Left cardiac atrium (tissue), 4 donors: ENCODE measurements around the gene PRSS3. TPM values are rescaled to one million over a fixed set of nuclear protein-coding genes. Genes with fewer than 3 reads are reported as not detected.
"Not testable (repeated sequence)": the region's sequence is repeated elsewhere in the genome, so short reads cannot be mapped to it uniquely, and the experiment has no call there.

Experiments
- ATAC-seq, 2 donors: fragments of 200-7000 bp; cut with Tn5 transposase; one replicate each; pipeline ENCODE4 v1.9.1; 2020; ENCODE audit warnings: mild to moderate bottlenecking in 2 of 2, moderate library complexity in 2 of 2
- DNase-seq: peaks from one replicate; pipeline ENCODE4 v3.0.0-alpha.2; 2020
- intact Hi-C, 2 donors: fragments of 100-400 bp; cut with DNase I; formaldehyde crosslinking; loops; one replicate each; pipeline versions ENCODE4 v1.14.1 to v1.15.1; 2022 to 2023
- total RNA-seq, 2 donors: library from RNA; stranded (reverse); fragmentation: NEBNext Ultra II Directional; extraction: Animal tissue kit (Norgen Biotek cat#: 25700); gene quantifications; one replicate each; pipeline ENCODE4 v1.2.1, GENCODE V29; 2021
- donor health status: DM: no; HTN: yes; CAD: no.
- donor health status: DM: no; HTN: yes; CAD: no; lungs with severe emphysema.
- donor health status: DM: yes; HTN: yes; CAD: no.
- donor health status: Dilated cardiomyopathy.

Gene PRSS3
- total RNA-seq, 2 donors from 2014 or later = not detected

DNA sequence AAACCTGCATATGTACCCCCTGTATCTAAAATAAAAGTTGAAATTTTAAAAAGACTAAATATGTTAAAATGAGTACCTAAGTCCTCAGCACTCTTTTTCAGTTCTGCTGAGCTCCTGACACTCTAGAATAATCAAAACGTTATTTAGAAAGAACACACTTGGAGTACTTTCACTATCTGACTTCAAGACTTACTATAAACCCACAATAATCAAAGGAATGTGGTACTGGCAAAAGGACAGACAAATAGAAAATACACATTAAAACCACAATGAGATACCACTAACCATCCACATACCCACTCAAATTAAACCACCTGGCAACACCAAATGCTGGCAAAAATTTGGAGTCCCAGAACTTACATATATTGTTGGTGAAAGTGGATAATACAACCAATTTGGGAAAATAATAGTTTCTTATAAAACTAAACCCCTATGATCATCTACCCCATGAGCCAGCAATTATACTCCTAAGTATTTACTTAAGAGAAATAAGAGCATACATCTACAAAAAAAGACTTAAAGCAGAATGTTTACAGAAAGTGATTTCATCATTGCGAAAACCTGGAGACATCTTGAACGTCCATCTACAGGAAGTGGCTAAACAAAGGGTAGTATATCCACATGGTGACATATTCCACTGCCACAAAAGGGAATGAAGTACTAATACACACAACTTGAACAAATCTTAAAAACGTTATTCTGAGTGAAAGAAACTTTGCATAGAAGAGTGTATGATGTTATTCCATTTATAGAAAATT, 12.8 kb upstream of the PRSS3 start:
- intact Hi-C loops = no loop called here
- no peak for ATAC-seq

GRCh38 chr9:33785914-33786313, 9.4 kb upstream of the PRSS3 start:
- intact Hi-C loops = no loop called here
- ATAC-seq (peak in 1 of 2 donors; percentile 33), DNase-seq (no peak)

More for the DNA sequence above, 12.8 kb upstream of the PRSS3 start:
- no peak for DNase-seq

DNA sequence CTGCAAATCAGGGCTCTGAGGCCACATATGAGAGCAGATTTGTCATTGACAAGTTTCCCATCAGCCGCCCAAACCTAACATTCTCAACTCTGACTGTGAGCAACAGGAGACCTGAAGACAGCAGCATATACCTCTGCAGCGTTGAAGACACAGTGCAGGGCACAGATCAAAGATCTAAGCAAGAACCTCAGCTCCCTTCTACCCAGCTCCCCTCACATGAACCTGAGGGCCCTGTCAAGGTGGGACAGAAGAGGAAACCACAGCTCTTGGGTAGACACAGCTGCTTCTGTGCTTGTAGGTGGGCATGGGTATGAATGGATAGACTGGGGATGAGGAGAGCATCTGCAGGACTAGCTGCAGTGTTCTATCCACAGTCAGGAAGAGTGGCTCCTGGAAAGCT, 8.7 kb upstream of the PRSS3 start:
- intact Hi-C loops = no loop called here
- no peak for ATAC-seq
- no peak for DNase-seq

- DNase-seq = no peak
- ATAC-seq = peak; percentile 80 to 89
- intact Hi-C loops = no loop called here
Measured at GRCh38 chr9:33787839-33788238, 7.5 kb upstream of the PRSS3 start.

GRCh38 chr9:33789429-33789828, 5.9 kb upstream of the PRSS3 start:
- ATAC-seq, DNase-seq, intact Hi-C loops: not testable (repeated sequence)

- intact Hi-C loops = no loop called here
- peak; percentile 35 for DNase-seq
- no peak for ATAC-seq
Measured at GRCh38 chr9:33791117-33791516, 4.2 kb upstream of the PRSS3 start.

- intact Hi-C loops, DNase-seq, ATAC-seq: not testable (repeated sequence)
Measured at GRCh38 chr9:33793496-33793895, 1.9 kb upstream of the PRSS3 start.

DNA sequence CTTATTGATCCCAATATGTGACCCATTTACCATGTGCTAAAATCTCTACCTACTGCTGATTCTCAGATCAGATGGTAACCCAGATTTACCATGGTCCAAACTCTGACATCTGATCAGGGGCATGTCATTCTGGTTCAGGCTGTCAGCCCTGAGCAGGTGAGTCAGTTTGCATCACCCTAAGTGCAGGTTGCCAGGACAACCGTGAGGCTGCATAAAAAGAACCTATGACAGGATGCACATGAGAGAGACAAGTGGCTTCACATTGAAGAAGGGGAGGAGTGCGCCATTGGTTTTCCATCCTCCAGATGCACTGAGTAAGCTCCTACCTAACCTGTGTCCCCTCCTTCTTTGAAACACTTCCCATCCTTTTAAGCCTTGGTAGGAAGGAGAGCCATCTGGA, 801 bp upstream of the PRSS3 start:
- ATAC-seq = no peak
- intact Hi-C loops = no loop called here
- no peak for DNase-seq

DNA sequence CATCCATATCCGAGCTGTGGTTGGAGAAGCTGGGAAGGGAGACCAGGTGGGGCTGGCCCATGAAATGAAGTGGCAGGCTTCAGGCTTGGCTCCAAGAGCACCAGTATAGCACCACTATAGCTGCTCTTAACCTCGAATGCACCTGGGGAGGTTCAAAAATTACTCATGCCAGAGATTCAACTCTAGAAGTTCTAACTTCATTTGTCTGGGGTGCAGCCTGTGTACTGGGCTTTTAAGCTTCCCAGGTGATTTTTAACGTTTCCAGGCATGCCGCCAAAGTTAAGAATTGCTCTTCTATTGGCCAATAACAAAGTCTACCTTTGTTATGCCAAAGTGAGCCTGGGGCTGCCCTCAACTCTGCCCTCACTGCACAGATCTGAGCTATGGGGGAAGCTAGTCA, 458 bp downstream of the PRSS3 start:
- no peak for ATAC-seq
- intact Hi-C loops = no loop called here

DNA sequence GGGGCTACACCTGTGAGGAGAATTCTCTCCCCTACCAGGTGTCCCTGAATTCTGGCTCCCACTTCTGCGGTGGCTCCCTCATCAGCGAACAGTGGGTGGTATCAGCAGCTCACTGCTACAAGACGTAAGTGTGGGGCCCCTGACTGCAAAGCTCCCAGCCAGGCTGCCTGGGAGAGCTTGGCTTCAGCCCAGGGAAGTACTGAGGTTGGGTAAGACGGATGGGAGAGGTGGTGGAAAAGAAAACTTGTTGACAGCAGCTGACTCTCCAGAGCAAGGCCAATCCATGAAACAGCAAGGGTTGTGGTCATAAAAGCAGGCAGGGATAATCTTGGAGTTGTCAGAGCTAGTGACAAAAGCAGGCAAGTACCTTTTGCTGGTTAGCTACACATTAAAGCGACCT, 1.3 kb downstream of the PRSS3 start:
- intact Hi-C loops = not testable (repeated sequence)

More for the DNA sequence above, 458 bp downstream of the PRSS3 start:
- no peak for DNase-seq

DNA sequence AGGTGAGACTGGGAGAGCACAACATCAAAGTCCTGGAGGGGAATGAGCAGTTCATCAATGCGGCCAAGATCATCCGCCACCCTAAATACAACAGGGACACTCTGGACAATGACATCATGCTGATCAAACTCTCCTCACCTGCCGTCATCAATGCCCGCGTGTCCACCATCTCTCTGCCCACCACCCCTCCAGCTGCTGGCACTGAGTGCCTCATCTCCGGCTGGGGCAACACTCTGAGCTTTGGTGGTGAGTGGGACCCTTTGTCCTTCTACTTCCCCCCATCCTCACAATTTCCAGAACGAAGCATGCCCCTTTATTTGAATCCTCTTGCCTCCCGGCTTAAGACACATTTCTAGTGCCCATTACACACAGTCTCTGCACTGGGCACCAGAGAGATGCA, 2.5 kb downstream of the PRSS3 start:
- intact Hi-C loops = no loop called here
- DNase-seq (no peak), ATAC-seq (no peak)

More for the DNA sequence above, 1.3 kb downstream of the PRSS3 start:
- not testable (repeated sequence) for DNase-seq, ATAC-seq

DNA sequence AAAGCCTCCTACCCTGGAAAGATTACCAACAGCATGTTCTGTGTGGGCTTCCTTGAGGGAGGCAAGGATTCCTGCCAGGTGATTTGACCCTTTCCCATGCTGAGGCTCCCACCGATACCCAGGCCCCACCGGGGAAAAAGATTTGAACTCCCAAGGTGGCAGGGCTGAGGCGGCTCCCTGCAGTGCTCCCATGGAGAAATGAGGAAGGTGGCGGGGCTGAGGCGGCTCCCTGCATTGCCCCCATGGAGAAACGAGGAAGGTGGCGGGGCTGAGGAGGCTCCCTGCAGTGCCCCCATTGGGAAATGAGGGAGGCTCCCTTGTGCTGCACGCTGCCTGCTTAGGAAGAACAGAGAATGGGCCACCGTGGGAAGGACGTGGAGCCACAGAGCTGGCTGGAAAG, 3.2 kb downstream of the PRSS3 start:
- no peak for ATAC-seq
- intact Hi-C loops = no loop called here
- no peak for DNase-seq

GRCh38 chr9:33799928-33800704, 4.8 kb downstream of the PRSS3 start:
- intact Hi-C loops = no loop called here
- no peak for DNase-seq
- ATAC-seq = no peak

- DNase-seq (no peak), ATAC-seq (no peak)
- intact Hi-C loops = no loop called here
Measured at GRCh38 chr9:33800886-33801285, 5.5 kb downstream of the PRSS3 start.

DNA sequence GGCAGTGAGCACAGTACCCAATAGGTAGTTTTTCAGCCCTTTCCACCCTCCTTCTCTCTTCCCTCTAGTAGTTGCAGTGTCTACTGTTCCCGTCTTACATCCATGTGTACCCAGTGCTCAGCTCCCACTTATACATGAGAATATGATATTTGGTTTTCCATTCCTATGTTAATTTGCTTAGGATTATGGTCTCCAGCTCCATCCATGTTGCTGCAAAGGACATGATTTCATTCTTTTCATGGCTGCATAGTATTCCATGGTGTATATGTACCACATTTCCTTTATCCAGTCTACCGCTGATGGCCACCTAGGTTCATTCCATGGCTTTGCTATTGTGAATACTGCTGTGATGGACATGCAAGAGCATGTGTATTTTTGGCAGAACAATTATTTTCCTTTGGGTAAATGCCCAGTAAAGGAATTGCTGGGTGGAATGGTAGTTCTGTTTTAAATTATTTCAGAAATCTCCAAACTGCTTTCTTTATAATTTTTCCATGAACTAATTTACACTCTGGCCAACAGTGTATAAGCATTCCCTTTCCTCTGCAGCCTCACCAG, 6.7 kb downstream of the PRSS3 start:
- ATAC-seq, intact Hi-C loops, DNase-seq: not testable (repeated sequence)

- ATAC-seq, intact Hi-C loops, DNase-seq: not testable (repeated sequence)
Measured at GRCh38 chr9:33804196-33804595, 8.8 kb downstream of the PRSS3 start.

DNA sequence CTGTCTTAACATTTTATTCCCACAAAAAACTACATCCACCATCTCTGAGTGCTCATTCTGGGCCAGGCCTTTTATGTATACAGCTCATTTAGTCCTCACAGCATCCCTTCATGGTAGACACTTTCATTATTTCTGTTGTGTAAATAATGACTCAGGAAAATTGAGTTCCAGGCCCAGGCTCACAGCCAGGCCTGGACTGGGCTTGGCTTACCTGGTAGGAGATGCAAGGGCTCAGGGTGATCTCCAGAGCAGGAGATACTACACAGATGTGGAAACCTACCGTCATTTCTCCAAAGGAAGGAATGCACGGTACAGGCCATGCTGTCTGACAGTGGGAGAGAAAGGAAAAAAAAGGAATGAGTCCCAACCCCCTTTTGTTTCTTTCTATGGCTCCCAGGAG, 11.8 kb downstream of the PRSS3 start:
- intact Hi-C loops, DNase-seq: not testable (repeated sequence)
- peak in 1 of 2 donors; percentile 59 for ATAC-seq

DNA sequence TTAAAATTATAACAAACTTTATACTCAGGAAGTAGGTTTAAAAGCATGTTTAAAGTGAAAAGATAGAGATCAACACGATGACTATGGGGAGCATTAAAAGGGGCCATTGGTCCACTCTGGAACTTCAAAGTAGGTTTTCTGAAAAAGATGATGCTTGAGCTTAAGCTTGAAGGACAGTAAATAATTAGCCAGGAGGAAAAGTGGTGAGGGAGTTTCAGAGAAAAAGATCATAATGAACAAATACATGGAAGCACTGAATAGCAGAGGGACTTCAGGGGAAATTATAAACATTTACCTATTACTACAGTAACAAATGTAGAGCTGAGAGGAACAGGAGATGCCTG, 13.6 kb downstream of the PRSS3 start:
- DNase-seq, ATAC-seq, intact Hi-C loops: not testable (repeated sequence)

DNA sequence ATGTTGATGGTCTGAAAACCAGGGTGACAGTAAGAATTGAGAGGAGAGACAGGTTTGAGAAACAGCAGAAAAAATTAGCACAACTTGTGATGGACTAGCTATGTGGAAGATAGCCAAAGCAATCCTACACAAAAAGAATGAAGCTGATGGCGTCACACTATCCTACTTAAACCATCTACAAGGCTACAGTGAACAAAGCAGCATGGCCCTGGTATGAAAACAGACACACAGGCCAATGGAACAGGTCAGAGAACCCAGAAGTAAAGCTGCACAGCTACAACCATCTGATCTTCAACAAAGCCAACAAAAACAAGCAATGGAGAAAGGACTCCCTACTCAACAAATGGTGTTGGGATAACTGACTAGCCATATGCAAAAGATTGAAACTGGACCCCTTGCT, 14.1 kb downstream of the PRSS3 start:
- ATAC-seq = no peak
- DNase-seq = no peak
- intact Hi-C loops = no loop called here
